Neural crest cell (in vitro differentiated cells): ENCODE measurements around the gene GPC6. TPM values are rescaled to one million over a fixed set of nuclear protein-coding genes. Genes with fewer than 3 reads are reported as not detected.

Experiments used
- DNase-seq: peaks from one replicate; pipeline ENCODE4 v3.0.0; 2021; ENCODE audit warnings: low read depth, mixed read lengths, low spot score
- H3K27ac Mint-ChIP-seq: one replicate; pipeline ENCODE4 v1.8.0; 2021; ENCODE audit warnings: mild to moderate bottlenecking, mixed read lengths; ENCODE audit not compliant: unreplicated experiment
- H3K27me3 Mint-ChIP-seq: 2 replicates; pipeline ENCODE4 v1.8.0; 2021; ENCODE audit warnings: low read depth, mild to moderate bottlenecking, mixed read lengths
- H3K36me3 Mint-ChIP-seq: 2 replicates; pipeline ENCODE4 v1.8.0; 2021; ENCODE audit warnings: low read depth, mild to moderate bottlenecking, mixed read lengths
- H3K4me1 Mint-ChIP-seq: 2 replicates; pipeline ENCODE4 v1.8.0; 2021; ENCODE audit warnings: mixed read lengths
- H3K4me3 Mint-ChIP-seq: one replicate; pipeline ENCODE4 v1.8.0; 2021; ENCODE audit warnings: mild to moderate bottlenecking, mixed read lengths
- H3K9me3 Mint-ChIP-seq: 2 replicates; pipeline ENCODE4 v1.8.0; 2021; ENCODE audit warnings: mixed read lengths
- CTCF ChIP-seq: fragments of 200-600 bp; sonication (generic); conservative IDR thresholded peaks from 2 replicates; pipeline ENCODE4 v1.5.0; 2021; ENCODE audit warnings: antibody characterized with exemption, mild to moderate bottlenecking
- total RNA-seq: library from RNA; stranded (reverse); gene quantifications from 2 replicates; pipeline ENCODE4 v1.2.1, GENCODE V29; 2021

The GPC6 gene
- total RNA-seq, 1 donor from 2014 or later, result 13.4 TPM

GRCh38 chr13:93496985-93497673 is 270.5 kb downstream of the GPC6 start:
- Mint-ChIP-seq H3K9me3 (no peaks in the 10 kb centered on the region), H3K36me3 (no peaks in the 10 kb centered on the region), H3K27me3 (no peaks in the 10 kb centered on the region), H3K4me3 (peak overlapping the region; percentile 72), H3K4me1 (peaks cover 5% of the 10 kb centered on the region), H3K27ac (no peak overlapping the region)
- no peak for TF ChIP-seq CTCF
- no peak for DNase-seq

- Mint-ChIP-seq H3K27me3 (no peaks in the 10 kb centered on the region), H3K36me3 (no peaks in the 10 kb centered on the region), H3K4me3 (no peak overlapping the region)
Observed at GRCh38 chr13:93499991-93500390, 273.4 kb downstream of the GPC6 start.

GRCh38 chr13:93502071-93502470 is 275.5 kb downstream of the GPC6 start:
- Mint-ChIP-seq H3K4me1 (peaks cover 15% of the 10 kb centered on the region), H3K27me3 (no peaks in the 10 kb centered on the region), H3K27ac (no peak overlapping the region), H3K9me3 (no peaks in the 10 kb centered on the region), H3K36me3 (no peaks in the 10 kb centered on the region), H3K4me3 (no peak overlapping the region)
- no peak for DNase-seq
- no peak for TF ChIP-seq CTCF

More at GRCh38 chr13:93499991-93500390, 273.4 kb downstream of the GPC6 start:
- no peak for DNase-seq
- Mint-ChIP-seq H3K4me1 (peaks cover 9% of the 10 kb centered on the region), H3K9me3 (no peaks in the 10 kb centered on the region), H3K27ac (no peak overlapping the region)
- no peak for TF ChIP-seq CTCF

DNA sequence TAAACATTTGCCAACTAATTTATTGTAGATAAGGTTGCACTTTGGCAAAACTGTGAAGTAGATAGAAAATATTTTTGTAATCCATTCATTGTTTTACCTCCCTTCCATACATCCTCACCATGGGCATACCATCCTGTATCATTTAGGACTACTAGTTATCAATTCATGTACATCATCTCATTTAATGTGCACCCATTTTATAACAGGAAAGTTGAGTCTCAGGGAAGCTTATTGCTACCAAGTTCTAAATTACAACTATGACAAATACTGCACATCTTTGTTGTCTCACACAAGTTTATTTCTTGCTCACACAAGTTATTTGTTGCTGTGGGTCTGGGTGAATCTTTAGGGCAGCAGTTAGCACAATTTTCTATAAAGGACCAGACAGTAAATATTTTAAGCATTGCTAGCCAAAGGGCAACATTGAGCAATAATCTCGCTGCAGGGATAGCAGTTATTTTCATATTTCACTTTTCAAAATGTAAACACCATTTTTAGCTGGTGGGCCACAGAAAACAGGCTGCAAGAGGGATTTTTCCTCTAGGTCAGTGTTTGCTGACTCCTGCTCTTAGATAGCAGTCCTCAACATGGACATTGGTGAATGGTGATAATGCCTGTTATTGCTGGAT is 276.5 kb downstream of the GPC6 start:
- no peak overlapping the region for H3K4me3 Mint-ChIP-seq
- no peak for TF ChIP-seq CTCF
- no peak overlapping the region for H3K27ac Mint-ChIP-seq
- H3K9me3 Mint-ChIP-seq, result no peaks in the 10 kb centered on the region
- peaks cover 15% of the 10 kb centered on the region for H3K4me1 Mint-ChIP-seq
- no peaks in the 10 kb centered on the region for H3K27me3 Mint-ChIP-seq
- no peak for DNase-seq
- H3K36me3 Mint-ChIP-seq, result no peaks in the 10 kb centered on the region

- no peak for TF ChIP-seq CTCF
- H3K9me3 Mint-ChIP-seq, result no peaks in the 10 kb centered on the region
- H3K36me3 Mint-ChIP-seq, result no peaks in the 10 kb centered on the region
- H3K4me1 Mint-ChIP-seq, result peaks cover 15% of the 10 kb centered on the region
- no peaks in the 10 kb centered on the region for H3K27me3 Mint-ChIP-seq
- no peak for DNase-seq
- H3K4me3 Mint-ChIP-seq, result no peak overlapping the region
- no peak overlapping the region for H3K27ac Mint-ChIP-seq
Observed at GRCh38 chr13:93505104-93505952, 278.7 kb downstream of the GPC6 start.
